NT2/D1 (cell line): ENCODE data around the gene PRKN.
"Not testable (repeated sequence)": the region's sequence is repeated elsewhere in the genome, so short reads cannot be mapped to it uniquely, and the experiment has no call there.

Source experiments
- DNase-seq: peaks from one replicate; pipeline ENCODE4 v3.0.0-alpha.2; 2011; ENCODE audit warnings: low read depth, low spot score
- H3K27me3 ChIP-seq: 2 replicates; pipeline ENCODE4 v1.6.0; 2011; ENCODE audit warnings: mild to moderate bottlenecking; ENCODE audit not compliant: insufficient read length, insufficient read depth
- H3K36me3 ChIP-seq: 2 replicates; pipeline ENCODE4 v1.6.1; 2011; ENCODE audit warnings: mild to moderate bottlenecking, low read length, mixed read lengths; ENCODE audit not compliant: insufficient read depth, insufficient read length
- H3K4me1 ChIP-seq: 2 replicates; pipeline ENCODE4 v1.5.1; 2011; ENCODE audit not compliant: insufficient read depth, insufficient read length
- H3K4me3 ChIP-seq: 2 replicates; pipeline ENCODE4 v1.5.1; 2011; ENCODE audit warnings: low read depth; ENCODE audit not compliant: insufficient read length
- H3K9ac ChIP-seq: 2 replicates; pipeline ENCODE4 v1.6.0; 2011; ENCODE audit warnings: low read depth; ENCODE audit not compliant: insufficient read length
- H3K9me3 ChIP-seq: 2 replicates; pipeline ENCODE4 v1.5.1; 2011; ENCODE audit warnings: mild to moderate bottlenecking, low read length; ENCODE audit not compliant: insufficient read depth
- SUZ12 ChIP-seq: IDR thresholded peaks from 2 replicates; pipeline ENCODE4 v1.6.1; 2011; ENCODE audit not compliant: insufficient read length, insufficient read depth; ENCODE audit errors: extremely low read depth
- YY1 ChIP-seq: IDR thresholded peaks from 2 replicates; pipeline ENCODE4 v1.6.1; 2011; ENCODE audit not compliant: insufficient read length, insufficient read depth
- ZNF274 ChIP-seq: IDR thresholded peaks from 2 replicates; pipeline ENCODE4 v1.6.1; 2011; ENCODE audit warnings: mild to moderate bottlenecking, low read depth, low read length

PRKN gene

DNA sequence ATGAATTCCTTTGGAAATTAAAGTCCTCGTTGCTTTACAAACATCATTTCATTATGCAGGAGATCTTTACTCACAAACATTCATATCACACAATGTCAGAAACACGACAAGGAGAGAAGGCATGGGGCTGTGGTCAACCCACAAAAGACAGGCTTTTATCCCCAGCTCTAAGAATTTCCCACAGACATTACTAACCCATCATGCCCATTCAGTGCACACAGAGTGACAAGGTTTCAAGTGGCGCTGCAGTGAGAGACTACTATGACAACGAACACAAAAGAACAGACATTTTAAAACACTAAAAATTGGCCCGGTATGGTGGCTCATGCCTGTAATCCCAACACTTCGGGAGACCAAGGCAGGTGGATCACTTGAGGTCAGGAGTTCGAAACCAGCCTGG is 873.9 kb downstream of the PRKN start:
- no peak overlapping the region for H3K4me3 ChIP-seq
- no peaks in the 10 kb centered on the region for H3K4me1 ChIP-seq

DNA sequence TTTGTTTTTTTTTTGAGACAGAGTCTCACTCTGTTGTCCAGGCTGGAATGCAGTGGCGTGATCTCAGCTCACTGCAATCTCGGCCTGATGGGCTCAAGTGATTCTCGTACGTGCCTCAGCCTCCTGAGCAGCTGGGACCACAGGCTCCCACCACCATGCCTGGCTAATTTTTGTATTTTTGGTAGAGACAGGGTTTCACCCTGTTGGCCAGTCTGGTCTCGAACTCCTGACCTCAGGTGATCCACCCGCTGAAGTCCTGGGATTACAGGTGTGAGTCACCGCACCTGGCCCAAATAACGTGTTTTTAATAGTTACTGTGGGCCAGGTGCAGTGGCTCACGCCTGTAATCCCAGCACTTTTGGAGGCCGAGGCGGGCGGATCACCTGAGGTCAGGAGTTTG is 876.1 kb downstream of the PRKN start:
- not testable (repeated sequence) for H3K9ac ChIP-seq, H3K4me1 ChIP-seq, H3K4me3 ChIP-seq, H3K36me3 ChIP-seq, H3K27me3 ChIP-seq, H3K9me3 ChIP-seq, DNase-seq

More for the DNA sequence above, 873.9 kb downstream of the PRKN start:
- no peak for DNase-seq
- no peaks in the 10 kb centered on the region for H3K36me3 ChIP-seq
- H3K27me3 ChIP-seq, result no peaks in the 10 kb centered on the region
- no peak overlapping the region for H3K9ac ChIP-seq
- no peaks in the 10 kb centered on the region for H3K9me3 ChIP-seq
- no peak for TF ChIP-seq SUZ12
- TF ChIP-seq YY1, result no peak
- TF ChIP-seq ZNF274, result no peak

DNA sequence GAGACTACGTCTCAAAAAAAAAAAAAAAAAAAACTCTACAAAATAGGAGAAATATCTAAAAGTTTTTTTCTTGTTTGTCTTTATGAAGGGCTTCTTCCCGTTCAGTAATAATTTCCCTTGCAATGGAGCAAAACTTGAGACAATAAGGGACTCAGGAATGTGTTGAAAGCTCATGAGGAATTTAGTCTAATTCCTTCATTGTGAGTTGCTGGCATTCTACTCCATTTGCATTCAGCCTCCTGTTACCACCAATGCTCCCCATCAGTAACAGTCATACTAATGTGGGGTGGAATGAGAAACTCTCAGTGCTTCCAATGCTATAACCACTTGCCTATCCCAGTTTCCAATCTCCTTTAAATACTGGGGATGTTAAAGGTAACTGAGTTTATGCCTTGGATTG is 877.0 kb downstream of the PRKN start:
- no peaks in the 10 kb centered on the region for H3K36me3 ChIP-seq
- H3K4me1 ChIP-seq, result no peaks in the 10 kb centered on the region
- H3K9me3 ChIP-seq, result no peaks in the 10 kb centered on the region
- H3K4me3 ChIP-seq, result no peak overlapping the region
- H3K9ac ChIP-seq, result no peak overlapping the region
- H3K27me3 ChIP-seq, result no peaks in the 10 kb centered on the region
- no peak for TF ChIP-seq YY1
- DNase-seq, result no peak

DNA sequence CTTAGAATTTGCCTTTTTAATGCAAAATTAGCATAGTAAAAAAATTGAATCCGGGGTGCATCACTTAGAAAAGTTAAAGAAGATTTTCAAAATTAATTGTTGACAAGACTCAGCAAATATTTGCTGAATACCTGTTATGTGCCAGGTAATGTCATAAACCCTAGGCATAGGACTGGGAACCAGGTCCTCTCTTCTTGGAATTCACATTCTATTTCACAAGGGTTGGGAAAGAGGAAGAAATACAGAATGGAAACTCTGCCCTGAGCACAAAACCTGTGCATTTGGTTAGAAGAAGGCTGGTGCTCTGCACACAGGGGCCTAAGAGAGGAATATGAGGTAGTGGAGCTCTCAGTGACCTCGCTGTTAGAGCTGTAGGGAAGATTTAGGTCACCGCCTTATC is 879.9 kb downstream of the PRKN start:
- DNase-seq, result no peak
- no peak for TF ChIP-seq ZNF274
- TF ChIP-seq YY1, result no peak
- no peak for TF ChIP-seq SUZ12

DNA sequence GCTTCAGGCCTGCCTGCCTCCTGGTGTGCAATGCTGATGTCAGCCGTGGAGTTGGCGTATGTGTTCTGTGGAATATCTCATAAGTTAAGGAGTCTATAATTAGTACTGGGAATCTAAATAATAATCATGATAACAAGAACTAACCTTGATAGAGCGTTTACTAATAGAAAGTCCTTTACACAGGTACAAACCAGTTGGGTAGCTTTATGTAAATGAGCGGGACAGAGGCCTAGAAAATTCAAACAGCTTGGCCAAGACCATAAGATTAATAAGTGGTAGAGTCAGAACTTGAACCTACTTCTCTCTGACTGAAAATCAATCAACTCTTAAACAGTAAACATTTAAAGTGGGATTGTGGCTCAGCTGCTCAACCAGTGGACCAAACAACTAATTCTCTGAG is 882.8 kb downstream of the PRKN start:
- TF ChIP-seq YY1 (no peak), ZNF274 (no peak), SUZ12 (no peak)

More for the DNA sequence above, 879.9 kb downstream of the PRKN start:
- H3K4me3 ChIP-seq, result no peak overlapping the region
- no peaks in the 10 kb centered on the region for H3K4me1 ChIP-seq
- H3K36me3 ChIP-seq, result no peaks in the 10 kb centered on the region
- no peak overlapping the region for H3K9ac ChIP-seq
- no peaks in the 10 kb centered on the region for H3K9me3 ChIP-seq
- no peaks in the 10 kb centered on the region for H3K27me3 ChIP-seq

DNA sequence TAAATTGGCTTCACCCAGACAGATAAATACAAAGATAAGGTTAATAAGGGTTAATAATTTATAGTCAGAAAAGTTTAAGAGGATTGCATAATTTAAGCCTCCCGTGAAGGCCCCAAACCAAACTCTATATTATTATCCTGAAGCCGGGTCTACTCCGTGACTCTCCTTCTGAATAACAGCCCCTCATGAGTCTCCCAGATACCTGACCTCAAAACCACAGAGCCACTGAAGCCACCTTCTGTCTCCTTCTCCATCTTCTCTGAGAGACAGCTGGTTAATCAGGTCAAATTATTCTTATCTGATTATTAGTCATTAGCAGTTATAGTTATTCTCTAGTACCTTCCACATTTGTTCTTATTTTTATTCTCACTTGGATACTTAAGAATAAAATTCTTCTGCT is 884.5 kb downstream of the PRKN start:
- Histone ChIP-seq H3K4me3 (no peak overlapping the region), H3K9ac (no peak overlapping the region), H3K36me3 (no peaks in the 10 kb centered on the region), H3K9me3 (no peaks in the 10 kb centered on the region), H3K27me3 (no peaks in the 10 kb centered on the region), H3K4me1 (peaks cover 6% of the 10 kb centered on the region)
- DNase-seq, result no peak
- no peak for TF ChIP-seq SUZ12
- TF ChIP-seq YY1, result no peak
- TF ChIP-seq ZNF274, result no peak

More for the DNA sequence above, 882.8 kb downstream of the PRKN start:
- no peak for DNase-seq
- H3K27me3 ChIP-seq, result no peaks in the 10 kb centered on the region
- H3K9ac ChIP-seq, result no peak overlapping the region
- no peak overlapping the region for H3K4me3 ChIP-seq
- H3K9me3 ChIP-seq, result no peaks in the 10 kb centered on the region
- H3K4me1 ChIP-seq, result no peaks in the 10 kb centered on the region
- no peaks in the 10 kb centered on the region for H3K36me3 ChIP-seq

DNA sequence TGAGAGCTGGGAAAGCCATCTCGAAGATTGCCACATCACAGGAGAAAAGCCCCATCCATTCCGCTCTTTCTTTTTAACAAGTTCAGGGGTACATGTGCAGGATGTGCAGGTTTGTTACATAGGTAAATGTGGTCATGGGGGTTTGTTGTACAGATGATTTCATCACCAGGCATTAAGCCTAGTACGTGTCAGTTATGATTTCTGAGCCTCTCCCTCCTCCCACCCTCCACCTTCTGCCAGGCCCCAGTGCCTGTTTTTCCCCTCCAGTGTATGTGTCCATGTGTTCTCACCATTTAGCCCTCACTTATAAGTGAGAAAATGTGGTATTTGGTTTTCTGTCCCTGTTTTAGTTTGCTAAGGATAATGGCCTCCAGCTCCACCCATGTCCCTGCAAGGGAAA is 887.2 kb downstream of the PRKN start:
- no peaks in the 10 kb centered on the region for H3K27me3 ChIP-seq
- no peak overlapping the region for H3K4me3 ChIP-seq
- H3K9ac ChIP-seq, result no peak overlapping the region
- H3K4me1 ChIP-seq, result peaks cover 7% of the 10 kb centered on the region
- TF ChIP-seq SUZ12 (no peak), YY1 (no peak), ZNF274 (no peak)
- no peak for DNase-seq
- H3K36me3 ChIP-seq, result no peaks in the 10 kb centered on the region
- H3K9me3 ChIP-seq, result no peaks in the 10 kb centered on the region
